Pancreas (tissue), 10 donors: Measurements from ENCODE around the gene EP400. TPM values are rescaled to one million over a fixed set of nuclear protein-coding genes. Genes with fewer than 3 reads are reported as not detected.

ENCODE experiments used
- ATAC-seq, 4 donors: fragments of 200-7000 bp; cut with Tn5 transposase; one replicate each; pipeline versions ENCODE4 v1.8.0 to v1.9.1; 2020; ENCODE audit warnings: mild to moderate bottlenecking in 4 of 4, moderate library complexity in 4 of 4
- DNase-seq, 6 donors: peaks; one replicate each; pipeline ENCODE4 v3.0.0-alpha.2; 2020
- FAIRE-seq: peaks from 2 replicates; lab custom pipeline; 2012; peaks lifted over from hg19 to GRCh38; lab: Jason Lieb, UNC
- H3K27ac ChIP-seq, 4 donors: fragments of 200-600 bp; sonication (generic); 1 replicate in 3 of 4; 2 replicates in 1 of 4; pipeline versions ENCODE4 v1.5.0 to v1.8.0; 2020
- H3K27me3 ChIP-seq, 4 donors: fragments of 200-600 bp; one replicate each; pipeline ENCODE4 v1.8.0; 2021
- H3K36me3 ChIP-seq, 3 donors: fragments of 200-600 bp; sonication (generic) in 1 of 3; one replicate each; pipeline versions ENCODE4 v1.5.0 to v1.8.0; 2020 to 2021
- H3K4me1 ChIP-seq, 3 donors: fragments of 200-600 bp; one replicate each; pipeline ENCODE4 v1.8.0; 2021
- H3K4me3 ChIP-seq, 4 donors: fragments of 200-600 bp; sonication (generic) in 2 of 4; one replicate each; pipeline versions ENCODE4 v1.5.0 to v1.8.0; 2020 to 2021
- H3K9me3 ChIP-seq, 4 donors: fragments of 200-600 bp; one replicate each; pipeline ENCODE4 v1.8.0; 2021
- CTCF ChIP-seq, 4 donors: fragments of 200-600 bp; sonication (generic) in 3 of 4; IDR thresholded peaks; one replicate each; pipeline versions ENCODE4 v1.5.0 to v1.8.0; 2021; ENCODE audit warnings: antibody characterized with exemption in 4 of 4
- WGBS, 2 donors: extraction: QIAGEN DNeasy Blood & Tissue Kit; methylation state at CpG; one replicate each; pipeline ENCODE4 v1.1.7; 2013; 5-methylcytosine and 5-hydroxymethylcytosine counted together
- intact Hi-C, 3 donors: fragments of 100-400 bp; cut with DNase I; formaldehyde crosslinking; loops; one replicate each; pipeline versions ENCODE4 v1.11.1 to v1.14.2; 2022
- polyA plus RNA-seq, 2 donors: library from polyadenylated mRNA; stranded (reverse); fragments of 200-250 nt; gene quantifications; one replicate each; pipeline ENCODE4 v1.2.3, GENCODE V29; 2013
- total RNA-seq, 6 donors: library from RNA; stranded (reverse); fragmentation: NEBNext Ultra II Directional in 4 of 6; extraction: Animal tissue kit (Norgen Biotek cat#: 25700) in 4 of 6; gene quantifications; one replicate each; pipeline versions ENCODE4 v1.2.1 to v1.2.4, GENCODE V29; 2021 to 2023
- donor health status: healthy with polysubstance abuse.
- donor health status: DM: no; HTN: no; CAD: no; lungs with moderate emphysema.
- donor health status: DM: no; HTN: no; CAD: no.
- donor health status: control.
- donor health status: control.
- donor health status: Bipolar disorder and iron deficiency.
- donor health status: DM: yes; HTN: yes; CAD: no.
- donor health status: DM: no; HTN: no; CAD: no.
- donor health status: DM: no; HTN: no; CAD: no.
- donor health status: DM: yes; HTN: yes; CAD: no.

Gene EP400
- total and polyA plus RNA-seq, 8 donors: 15.9 to 24.3 (median 16.7) TPM

GRCh38 chr12:131912518-131913274 is 37.0 kb upstream of the EP400 start:
- peaks cover 0 to 6% (median 0%) of the 10 kb centered on the region in 3 donors for H3K4me1 ChIP-seq
- no peaks in the 10 kb centered on the region for H3K27me3 ChIP-seq
- peak; percentile 63 to 90 (median 80) for DNase-seq
- no peaks in the 10 kb centered on the region for H3K9me3 ChIP-seq
- no peak for FAIRE-seq
- 73% methylated on average over 20 of the region's 20 CpGs for WGBS, 2 donors
- no peak for TF ChIP-seq CTCF (IDR thresholded peaks at IDR 0.05)
- H3K36me3 ChIP-seq: peaks cover 0 to 95% (median 72%) of the 10 kb centered on the region in 3 donors
- peak overlapping the region in 2 of 4 donors; percentile 62 to 64 for H3K27ac ChIP-seq
- ATAC-seq: peak; percentile 25 to 77 (median 57)
- no peak overlapping the region for H3K4me3 ChIP-seq
- intact Hi-C loops: no loop called here

- 92 to 94% methylated on average over 8 of the region's 8 CpGs for WGBS, 2 donors
- Histone ChIP-seq H3K4me3 (no peak overlapping the region), H3K4me1 (peaks cover 0 to 6% (median 0%) of the 10 kb centered on the region in 3 donors), H3K27me3 (no peaks in the 10 kb centered on the region), H3K27ac (no peak overlapping the region), H3K9me3 (no peaks in the 10 kb centered on the region), H3K36me3 (peaks cover 0 to 89% (median 68%) of the 10 kb centered on the region in 3 donors)
- FAIRE-seq (no peak), DNase-seq (peak in 1 of 6 donors; percentile 71), ATAC-seq (no peak)
- intact Hi-C loops: no loop called here
- no peak for TF ChIP-seq CTCF (IDR thresholded peaks at IDR 0.05)
Measured at GRCh38 chr12:131913666-131914065, 36.1 kb upstream of the EP400 start.

- FAIRE-seq (no peak), DNase-seq (peak in 2 of 6 donors; percentile 15 to 67), ATAC-seq (no peak)
- Histone ChIP-seq H3K9me3 (no peaks in the 10 kb centered on the region), H3K27ac (no peak overlapping the region), H3K4me1 (peaks cover 0 to 6% (median 0%) of the 10 kb centered on the region in 3 donors), H3K36me3 (peaks cover 0 to 86% (median 66%) of the 10 kb centered on the region in 3 donors), H3K4me3 (no peak overlapping the region), H3K27me3 (no peaks in the 10 kb centered on the region)
- WGBS, 2 donors: 93 to 94% methylated on average over 14 of the region's 14 CpGs
- intact Hi-C loops: no loop called here
- no peak for TF ChIP-seq CTCF (IDR thresholded peaks at IDR 0.05)
Measured at GRCh38 chr12:131914179-131914702, 35.5 kb upstream of the EP400 start.

- intact Hi-C loops: no loop called here
- no peak for FAIRE-seq
- Histone ChIP-seq H3K4me3 (no peak overlapping the region), H3K36me3 (peaks cover 0 to 86% (median 67%) of the 10 kb centered on the region in 3 donors), H3K27ac (no peak overlapping the region), H3K9me3 (no peaks in the 10 kb centered on the region), H3K4me1 (peaks cover 0 to 6% (median 0%) of the 10 kb centered on the region in 3 donors), H3K27me3 (no peaks in the 10 kb centered on the region)
- no peak for ATAC-seq
- TF ChIP-seq CTCF (IDR thresholded peaks at IDR 0.05): no peak
- WGBS, 2 donors: 93 to 96% methylated on average over 20 of the region's 20 CpGs
- peak in 1 of 6 donors; percentile 71 for DNase-seq
Measured at GRCh38 chr12:131915000-131915689, 34.6 kb upstream of the EP400 start.
